K562 (cell line): ENCODE results near the gene CALML4. TPM values are rescaled to one million over a fixed set of nuclear protein-coding genes. Genes with fewer than 3 reads are reported as not detected.

ENCODE experiments used
- KHSRP ChIP-seq: fragments of 450-650 bp; IDR thresholded peaks from 2 replicates; pipeline ENCODE4 v1.6.1; 2017
- MAFF ChIP-seq: IDR thresholded peaks from 2 replicates; pipeline ENCODE4 v1.6.1; 2012; ENCODE audit warnings: low read length, improper control_type of control experiment
- RBM22 ChIP-seq: fragments of 200-400 bp; formaldehyde crosslinking; IDR thresholded peaks from 2 replicates; pipeline ENCODE4 v1.6.1; 2018; ENCODE audit warnings: low read length, low read depth; ENCODE audit not compliant: poor library complexity, severe bottlenecking
- TAF9B ChIP-seq: fragments of 450-650 bp; IDR thresholded peaks from 2 replicates; pipeline ENCODE4 v1.6.1; 2018; ENCODE audit warnings: mild to moderate bottlenecking; ENCODE audit not compliant: partially characterized antibody
- polyA plus RNA-seq, 8 experiments: library from polyadenylated mRNA; depleted of rRNA in 4 of 8; stranded (reverse) in 5 of 8; unstranded in 3 of 8; fragments of >200 nt; fragmentation: Nextera tagmentation in 2 of 8; fragmentation: Illumina TruSeq in 1 of 8; extraction: Ambion mirVana in 2 of 8; extraction: Trizol in 1 of 8; gene quantifications; 2 replicates each; pipeline versions ENCODE4 v1.2.1 to v1.2.3, GENCODE V29; 2011 to 2014; ENCODE audit warnings: inconsistent platforms in 1 of 8, missing spikeins in 1 of 8
- total RNA-seq, 7 experiments: library from RNA; depleted of rRNA in 6 of 7; stranded (reverse); fragments of >200 nt in 6 of 7; fragmentation: Illumina TruSeq in 2 of 7; extraction: Trizol in 2 of 7; gene quantifications; 2 replicates each; pipeline versions ENCODE4 v1.2.1 to v1.2.3, GENCODE V29; 2011 to 2021; ENCODE audit warnings: low replicate concordance in 1 of 7
- TF ChIP-seq, protein P1 (sequence below): fragments of 250-450 bp; sonication (Bioruptor Pico); IDR thresholded peaks from 2 replicates; pipeline ENCODE4 v1.5.0; 2020; ENCODE audit warnings: mild to moderate bottlenecking, borderline replicate concordance
- TF ChIP-seq, protein P2 (sequence below): fragments of 250-450 bp; sonication (Bioruptor Pico); IDR thresholded peaks from 2 replicates; pipeline ENCODE4 v1.4.0; 2020; ENCODE audit warnings: mild to moderate bottlenecking
- TF ChIP-seq, protein P3 (sequence below), 2 experiments: fragments of 450-650 bp; conservative IDR thresholded peaks; 2 replicates each; pipeline ENCODE4 v1.6.1; 2017; ENCODE audit warnings: mild to moderate bottlenecking in 2 of 2, moderate library complexity in 2 of 2

Gene CALML4
- total and polyA plus RNA-seq, 9 of the 15 experiments (the other 6 are each of a cell fraction or from before 2014, with no cell fraction given): 2.8 to 30.6 (median 15.5) TPM

DNA sequence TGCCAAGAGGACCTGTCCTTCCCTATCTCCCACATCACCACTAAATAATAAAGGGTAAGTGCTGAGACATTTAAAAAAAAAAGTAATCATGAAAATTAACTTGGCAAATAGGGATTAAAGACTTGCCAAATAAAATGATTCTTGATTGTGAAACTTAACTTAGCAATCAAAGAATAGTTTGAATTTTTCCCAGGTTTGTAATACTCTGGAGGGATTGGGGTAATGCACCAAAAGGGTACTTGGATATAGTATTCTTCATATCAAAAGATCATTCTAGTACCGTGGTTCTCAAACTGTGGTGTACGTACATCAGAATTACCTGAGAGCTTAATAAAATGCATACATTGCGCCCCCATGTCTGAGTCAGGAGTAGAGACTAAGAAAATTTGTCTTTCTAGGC, 28.5 kb downstream of the CALML4 start (continued):
- TF ChIP-seq, protein P1, sequence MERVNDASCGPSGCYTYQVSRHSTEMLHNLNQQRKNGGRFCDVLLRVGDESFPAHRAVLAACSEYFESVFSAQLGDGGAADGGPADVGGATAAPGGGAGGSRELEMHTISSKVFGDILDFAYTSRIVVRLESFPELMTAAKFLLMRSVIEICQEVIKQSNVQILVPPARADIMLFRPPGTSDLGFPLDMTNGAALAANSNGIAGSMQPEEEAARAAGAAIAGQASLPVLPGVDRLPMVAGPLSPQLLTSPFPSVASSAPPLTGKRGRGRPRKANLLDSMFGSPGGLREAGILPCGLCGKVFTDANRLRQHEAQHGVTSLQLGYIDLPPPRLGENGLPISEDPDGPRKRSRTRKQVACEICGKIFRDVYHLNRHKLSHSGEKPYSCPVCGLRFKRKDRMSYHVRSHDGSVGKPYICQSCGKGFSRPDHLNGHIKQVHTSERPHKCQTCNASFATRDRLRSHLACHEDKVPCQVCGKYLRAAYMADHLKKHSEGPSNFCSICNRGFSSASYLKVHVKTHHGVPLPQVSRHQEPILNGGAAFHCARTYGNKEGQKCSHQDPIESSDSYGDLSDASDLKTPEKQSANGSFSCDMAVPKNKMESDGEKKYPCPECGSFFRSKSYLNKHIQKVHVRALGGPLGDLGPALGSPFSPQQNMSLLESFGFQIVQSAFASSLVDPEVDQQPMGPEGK (CRISPR knock-in tag): no peak
- TF ChIP-seq TAF9B: no peak
- no peak for TF ChIP-seq KHSRP
- TF ChIP-seq, protein P2, sequence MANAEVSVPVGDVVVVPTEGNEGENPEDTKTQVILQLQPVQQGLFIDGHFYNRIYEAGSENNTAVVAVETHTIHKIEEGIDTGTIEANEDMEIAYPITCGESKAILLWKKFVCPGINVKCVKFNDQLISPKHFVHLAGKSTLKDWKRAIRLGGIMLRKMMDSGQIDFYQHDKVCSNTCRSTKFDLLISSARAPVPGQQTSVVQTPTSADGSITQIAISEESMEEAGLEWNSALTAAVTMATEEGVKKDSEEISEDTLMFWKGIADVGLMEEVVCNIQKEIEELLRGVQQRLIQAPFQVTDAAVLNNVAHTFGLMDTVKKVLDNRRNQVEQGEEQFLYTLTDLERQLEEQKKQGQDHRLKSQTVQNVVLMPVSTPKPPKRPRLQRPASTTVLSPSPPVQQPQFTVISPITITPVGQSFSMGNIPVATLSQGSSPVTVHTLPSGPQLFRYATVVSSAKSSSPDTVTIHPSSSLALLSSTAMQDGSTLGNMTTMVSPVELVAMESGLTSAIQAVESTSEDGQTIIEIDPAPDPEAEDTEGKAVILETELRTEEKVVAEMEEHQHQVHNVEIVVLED (CRISPR knock-in tag): no peak
- no peak for TF ChIP-seq RBM22
- TF ChIP-seq MAFF: no peak
- TF ChIP-seq, protein P3, sequence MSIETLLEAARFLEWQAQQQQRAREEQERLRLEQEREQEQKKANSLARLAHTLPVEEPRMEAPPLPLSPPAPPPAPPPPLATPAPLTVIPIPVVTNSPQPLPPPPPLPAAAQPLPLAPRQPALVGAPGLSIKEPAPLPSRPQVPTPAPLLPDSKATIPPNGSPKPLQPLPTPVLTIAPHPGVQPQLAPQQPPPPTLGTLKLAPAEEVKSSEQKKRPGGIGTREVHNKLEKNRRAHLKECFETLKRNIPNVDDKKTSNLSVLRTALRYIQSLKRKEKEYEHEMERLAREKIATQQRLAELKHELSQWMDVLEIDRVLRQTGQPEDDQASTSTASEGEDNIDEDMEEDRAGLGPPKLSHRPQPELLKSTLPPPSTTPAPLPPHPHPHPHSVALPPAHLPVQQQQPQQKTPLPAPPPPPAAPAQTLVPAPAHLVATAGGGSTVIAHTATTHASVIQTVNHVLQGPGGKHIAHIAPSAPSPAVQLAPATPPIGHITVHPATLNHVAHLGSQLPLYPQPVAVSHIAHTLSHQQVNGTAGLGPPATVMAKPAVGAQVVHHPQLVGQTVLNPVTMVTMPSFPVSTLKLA (conservative IDR thresholded peaks at IDR 0.05): no peak
